Neutrophil (primary cell): ENCODE results near the gene PLA2G15.

Source experiments
- H3K27ac ChIP-seq: fragments of 200-600 bp; sonication (generic); 2 replicates; pipeline ENCODE4 v1.5.1; 2016; ENCODE audit warnings: mild to moderate bottlenecking, moderate library complexity
- H3K27me3 ChIP-seq: fragments of 200-600 bp; sonication (generic); 2 replicates; pipeline ENCODE4 v1.6.0; 2016; ENCODE audit warnings: mild to moderate bottlenecking
- H3K36me3 ChIP-seq: fragments of 200-600 bp; sonication (generic); 2 replicates; pipeline ENCODE4 v1.5.1; 2017
- H3K4me1 ChIP-seq, 2 experiments: fragments of 200-600 bp in 1 of 2; sonication (generic) in 1 of 2; 1 replicate in 1 of 2; 2 replicates in 1 of 2; pipeline versions ENCODE4 v1.5.1 to v1.6.1; 2013 to 2016; ENCODE audit warnings: low read depth in 1 of 2, low read length in 1 of 2, mild to moderate bottlenecking in 1 of 2, moderate library complexity in 1 of 2; ENCODE audit not compliant: control insufficient read depth in 1 of 2, insufficient read depth in 1 of 2
- H3K4me3 ChIP-seq, 2 experiments: fragments of 200-600 bp in 1 of 2; sonication (generic) in 1 of 2; 1 replicate in 1 of 2; 2 replicates in 1 of 2; pipeline ENCODE4 v1.5.1; 2013 to 2016; ENCODE audit warnings: low read depth in 1 of 2, low read length in 1 of 2, mild to moderate bottlenecking in 1 of 2, moderate library complexity in 1 of 2
- H3K9me3 ChIP-seq: fragments of 200-600 bp; sonication (generic); 2 replicates; pipeline ENCODE4 v1.5.1; 2016
- CTCF ChIP-seq: fragments of 200-600 bp; sonication (generic); IDR thresholded peaks from 2 replicates; pipeline ENCODE4 v1.5.1; 2016; ENCODE audit warnings: antibody characterized with exemption

PLA2G15 gene

GRCh38 chr16:68214726-68215125 lies 30.4 kb upstream of the PLA2G15 start:
- Histone ChIP-seq H3K9me3 (no peaks in the 10 kb centered on the region), H3K4me1 (no peaks in the 10 kb centered on the region), H3K36me3 (peaks cover 8% of the 10 kb centered on the region), H3K27ac (peak overlapping the region; percentile 9), H3K4me3 (no peak overlapping the region), H3K27me3 (no peaks in the 10 kb centered on the region)
- TF ChIP-seq CTCF, result no peak

GRCh38 chr16:68215302-68215701 lies 29.9 kb upstream of the PLA2G15 start:
- TF ChIP-seq CTCF, result no peak

GRCh38 chr16:68216240-68216639 lies 28.9 kb upstream of the PLA2G15 start:
- H3K27ac ChIP-seq, result no peak overlapping the region
- no peaks in the 10 kb centered on the region for H3K9me3 ChIP-seq
- no peaks in the 10 kb centered on the region for H3K4me1 ChIP-seq
- no peak for TF ChIP-seq CTCF
- no peak overlapping the region for H3K4me3 ChIP-seq
- no peaks in the 10 kb centered on the region for H3K27me3 ChIP-seq
- H3K36me3 ChIP-seq, result peaks cover 13% of the 10 kb centered on the region

More at GRCh38 chr16:68215302-68215701, 29.9 kb upstream of the PLA2G15 start:
- Histone ChIP-seq H3K4me3 (no peak overlapping the region), H3K27ac (no peak overlapping the region), H3K9me3 (no peaks in the 10 kb centered on the region), H3K4me1 (no peaks in the 10 kb centered on the region), H3K27me3 (no peaks in the 10 kb centered on the region), H3K36me3 (peaks cover 8% of the 10 kb centered on the region)

GRCh38 chr16:68217506-68217905 lies 27.7 kb upstream of the PLA2G15 start:
- TF ChIP-seq CTCF, result no peak

GRCh38 chr16:68219725-68220351 lies 25.3 kb upstream of the PLA2G15 start:
- H3K4me3 ChIP-seq, result no peak overlapping the region
- no peaks in the 10 kb centered on the region for H3K27me3 ChIP-seq
- peaks cover 12% of the 10 kb centered on the region for H3K36me3 ChIP-seq
- no peaks in the 10 kb centered on the region for H3K9me3 ChIP-seq
- no peak overlapping the region for H3K27ac ChIP-seq
- no peak for TF ChIP-seq CTCF
- H3K4me1 ChIP-seq, result no peaks in the 10 kb centered on the region

More at GRCh38 chr16:68217506-68217905, 27.7 kb upstream of the PLA2G15 start:
- Histone ChIP-seq H3K27me3 (no peaks in the 10 kb centered on the region), H3K4me1 (no peaks in the 10 kb centered on the region), H3K4me3 (no peak overlapping the region), H3K27ac (peak overlapping the region; percentile 31), H3K9me3 (no peaks in the 10 kb centered on the region), H3K36me3 (peaks cover 20% of the 10 kb centered on the region)
